ENCODE results near the gene FURIN. TPM values are rescaled to one million over a fixed set of nuclear protein-coding genes. Genes with fewer than 3 reads are reported as not detected.
A peak's percentile ranks its signal among the peaks of the same experiment; 100 is the strongest.

The FURIN gene
- total and polyA plus RNA-seq, 9 of the 15 experiments (the other 6 are each of a cell fraction or from before 2014, with no cell fraction given) = 0.92 to 99.9 (median 34.8) TPM

DNA sequence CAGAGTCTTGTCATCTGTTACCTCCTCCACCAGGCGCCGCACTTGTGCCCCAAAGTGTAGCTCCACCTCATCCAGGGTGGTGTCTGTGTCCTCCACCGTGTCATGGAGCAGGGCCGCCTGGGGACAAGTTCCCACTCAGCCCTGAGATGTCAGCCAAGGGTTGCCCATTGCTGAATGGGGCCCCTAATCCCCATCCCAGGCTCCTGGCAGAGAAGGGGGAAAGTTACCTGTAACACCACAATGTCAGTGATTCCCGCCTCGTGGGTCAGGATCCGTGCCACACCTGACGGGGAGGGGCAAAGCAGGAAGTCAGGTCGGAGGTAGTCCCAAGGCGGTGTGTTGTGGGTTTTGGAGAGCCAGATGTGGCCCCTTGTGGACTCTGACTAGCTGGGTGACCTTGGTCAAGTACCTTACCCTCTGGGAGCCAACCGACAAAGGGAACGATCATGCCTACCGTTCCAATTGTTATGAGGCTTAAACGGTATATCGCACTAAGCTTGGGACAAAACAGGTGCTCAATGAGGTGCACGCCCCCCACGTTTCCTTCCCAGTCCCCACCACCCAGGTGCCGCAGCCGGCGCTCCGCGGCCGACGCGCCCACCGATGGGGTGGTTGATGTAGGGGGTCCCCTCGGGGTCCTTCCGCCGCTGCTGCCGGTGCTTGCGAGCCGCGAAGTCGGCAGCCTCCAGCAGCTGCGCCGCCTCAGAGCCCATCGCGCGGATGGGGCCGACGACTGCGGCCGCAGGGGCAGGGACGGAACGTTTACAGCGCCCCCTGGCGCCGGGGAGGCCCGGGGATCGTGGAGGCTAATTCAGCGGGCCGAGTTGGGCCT, 63.7 kb downstream of the FURIN start, which contains the start of gene HDDC3 (continued):
- peak; percentile 92 for TF ChIP-seq STAT6 (CRISPR knock-in tag; IDR thresholded peaks at IDR 0.05)
- peak; percentile 75 for TF ChIP-seq TBP (optimal IDR thresholded peaks at IDR 0.05; ENCODE audit: low read depth, low read length)
- TF ChIP-seq SRSF3 (IDR thresholded peaks at IDR 0.05; ENCODE audit: insufficient read depth, low read length) = no peak
- 0 out of 2 replicates have a peak, but pooled peaks have one; percentile 7 for TF ChIP-seq ZNF134 (CRISPR knock-in tag; conservative IDR thresholded peaks at IDR 0.05)
- peak; percentile 54; the same call in 1 of the 2 replicates for TF ChIP-seq TRIM28 (IDR thresholded peaks at IDR 0.05)
- TF ChIP-seq CHD4 (IDR thresholded peaks at IDR 0.05; ENCODE audit: insufficient read depth, insufficient replicate concordance, low read depth, low read length, poor library complexity, severe bottlenecking) = no peak
- no peak for TF ChIP-seq ZNF717 (CRISPR knock-in tag; IDR thresholded peaks at IDR 0.05)
- peak; percentile 55; the same call in 1 of the 2 replicates for TF ChIP-seq BCOR (IDR thresholded peaks at IDR 0.05)
- no peak for TF ChIP-seq ZNF551 (CRISPR knock-in tag; IDR thresholded peaks at IDR 0.05)
- TF ChIP-seq CEBPB (tag; IDR thresholded peaks at IDR 0.05) = no peak
- no peak for TF ChIP-seq IFI16 (CRISPR knock-in tag; IDR thresholded peaks at IDR 0.05)
- no peak for TF ChIP-seq MEIS2 (IDR thresholded peaks at IDR 0.05; ENCODE audit: partially characterized antibody)
- peak in 1 of 2 experiments; percentile 87; a peak in 2 of 4 replicates for TF ChIP-seq HDAC1 (IDR thresholded peaks at IDR 0.05)
- TF ChIP-seq TAL1 (IDR thresholded peaks at IDR 0.05) = no peak
- TF ChIP-seq, protein P1, sequence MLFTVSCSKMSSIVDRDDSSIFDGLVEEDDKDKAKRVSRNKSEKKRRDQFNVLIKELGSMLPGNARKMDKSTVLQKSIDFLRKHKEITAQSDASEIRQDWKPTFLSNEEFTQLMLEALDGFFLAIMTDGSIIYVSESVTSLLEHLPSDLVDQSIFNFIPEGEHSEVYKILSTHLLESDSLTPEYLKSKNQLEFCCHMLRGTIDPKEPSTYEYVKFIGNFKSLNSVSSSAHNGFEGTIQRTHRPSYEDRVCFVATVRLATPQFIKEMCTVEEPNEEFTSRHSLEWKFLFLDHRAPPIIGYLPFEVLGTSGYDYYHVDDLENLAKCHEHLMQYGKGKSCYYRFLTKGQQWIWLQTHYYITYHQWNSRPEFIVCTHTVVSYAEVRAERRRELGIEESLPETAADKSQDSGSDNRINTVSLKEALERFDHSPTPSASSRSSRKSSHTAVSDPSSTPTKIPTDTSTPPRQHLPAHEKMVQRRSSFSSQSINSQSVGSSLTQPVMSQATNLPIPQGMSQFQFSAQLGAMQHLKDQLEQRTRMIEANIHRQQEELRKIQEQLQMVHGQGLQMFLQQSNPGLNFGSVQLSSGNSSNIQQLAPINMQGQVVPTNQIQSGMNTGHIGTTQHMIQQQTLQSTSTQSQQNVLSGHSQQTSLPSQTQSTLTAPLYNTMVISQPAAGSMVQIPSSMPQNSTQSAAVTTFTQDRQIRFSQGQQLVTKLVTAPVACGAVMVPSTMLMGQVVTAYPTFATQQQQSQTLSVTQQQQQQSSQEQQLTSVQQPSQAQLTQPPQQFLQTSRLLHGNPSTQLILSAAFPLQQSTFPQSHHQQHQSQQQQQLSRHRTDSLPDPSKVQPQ (CRISPR knock-in tag; IDR thresholded peaks at IDR 0.05; ENCODE audit: borderline replicate concordance) = no peak
- peak; percentile 45 for TF ChIP-seq SOX6 (IDR thresholded peaks at IDR 0.05)
- TF ChIP-seq RB1 (IDR thresholded peaks at IDR 0.05; ENCODE audit: low read depth) = peak; percentile 81
- no peak for TF ChIP-seq ZNF408 (CRISPR knock-in tag; IDR thresholded peaks at IDR 0.05; ENCODE audit: low read depth)
- 0 out of 2 replicates have a peak, but pooled peaks have one; percentile 16 for TF ChIP-seq CC2D1A (IDR thresholded peaks at IDR 0.05)
- no peak for TF ChIP-seq SMARCC2 (IDR thresholded peaks at IDR 0.05; ENCODE audit: low read depth)
- TF ChIP-seq TOE1 (IDR thresholded peaks at IDR 0.05; ENCODE audit: borderline replicate concordance) = peak; percentile 29; the same call in 1 of the 2 replicates
- no peak; the same call in 1 of the 2 replicates for TF ChIP-seq TOE1 (CRISPR knock-in tag; IDR thresholded peaks at IDR 0.05; ENCODE audit: borderline replicate concordance, low read depth)
- TF ChIP-seq NFATC3 (IDR thresholded peaks at IDR 0.05) = no peak

Data from K562 (cell line).